Measurements from ENCODE around the gene TET3.

- TF ChIP-seq CTCF (IDR thresholded peaks at IDR 0.05; ENCODE audit: low read depth, low read length) (no peak), EZH2phosphoT487 (IDR thresholded peaks at IDR 0.05; ENCODE audit: low read depth) (no peak)
Measured at GRCh38 chr2:73987948-73988700, 3.4 kb downstream of the TET3 start.

All from OCI-LY3 (cell line).